Stimulated activated CD4-positive, alpha-beta T cell treated with anti-CD3 and anti-CD28 coated beads, Interleukin-4, amount 100 ng/mL, for 4 hours (primary cell): ENCODE measurements around the gene OR1L1.

Experiments used
- DNase-seq, 2 experiments: peaks; one replicate each; pipeline ENCODE4 v3.0.0-alpha.2; 2020

OR1L1 gene

DNA sequence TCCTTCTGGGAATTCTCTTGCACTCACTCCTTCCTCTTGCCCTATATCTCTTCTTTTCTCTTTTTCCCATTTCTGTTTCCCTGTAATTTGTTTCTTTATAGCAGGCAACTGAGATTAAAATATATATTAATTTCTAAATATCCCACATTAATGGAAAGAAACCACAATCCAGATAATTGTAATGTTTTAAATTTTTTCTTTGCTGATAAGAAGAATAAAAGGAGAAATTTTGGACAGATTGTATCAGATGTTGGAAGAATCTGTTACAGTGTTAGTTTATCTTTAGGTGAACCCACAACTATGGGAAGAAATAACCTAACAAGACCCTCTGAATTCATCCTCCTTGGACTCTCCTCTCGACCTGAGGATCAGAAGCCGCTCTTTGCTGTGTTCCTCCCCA is at the start of gene OR1L1:
OR1L1 (plus strand) TSS at position 301 of the 400 bp plus-strand sequence; CDS start at position 301, 0 bp downstream.
- DNase-seq, result no peak

GRCh38 chr9:122614362-122614761 is 47.2 kb upstream of the OR1L1 start, which contains the start of gene OR1Q1:
Gene OR1Q1 (plus strand): TSS chr9:122614738. CDS start chr9:122614738, 0 bp downstream.
- no peak for DNase-seq

DNA sequence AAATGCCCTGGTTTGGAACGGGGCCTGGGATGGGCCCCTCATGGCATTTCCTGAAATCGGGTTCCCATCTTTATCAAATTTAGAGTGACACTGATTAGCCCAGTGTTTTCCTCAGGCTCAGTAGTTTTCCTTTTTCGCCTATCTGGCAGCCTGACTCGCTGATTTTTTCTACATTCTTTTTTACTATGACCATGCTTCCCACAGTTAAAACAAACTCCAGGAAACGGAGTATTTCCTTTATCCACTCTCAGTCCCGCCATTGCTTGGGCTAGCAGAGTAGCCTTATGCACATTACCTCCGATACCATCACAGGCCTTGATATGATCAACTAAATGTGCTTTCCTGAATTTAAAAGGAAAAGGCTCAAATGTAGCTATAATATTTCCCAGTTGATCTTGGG is 41.5 kb upstream of the OR1L1 start:
- DNase-seq, result no peak

GRCh38 chr9:122642226-122642625 is 19.3 kb upstream of the OR1L1 start:
- DNase-seq, result no peak

DNA sequence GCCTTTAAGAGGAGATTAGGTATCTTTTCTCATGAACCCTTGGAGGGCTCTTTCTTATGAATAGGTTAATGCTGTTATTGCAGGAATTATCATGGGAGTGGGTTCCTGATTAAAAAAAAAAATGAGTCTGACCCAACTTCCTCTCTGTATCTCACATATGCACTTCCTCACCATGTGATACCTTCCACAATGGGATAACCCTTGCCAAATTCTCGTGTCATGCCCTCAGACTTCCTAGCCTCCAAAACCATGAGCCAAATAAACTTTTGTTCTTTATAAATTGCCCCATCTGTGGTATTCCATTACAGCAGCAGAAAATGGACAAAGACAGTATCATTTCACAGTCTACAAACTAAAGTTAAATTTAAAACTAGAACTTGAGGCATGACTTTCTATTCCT is 5.1 kb upstream of the OR1L1 start:
- no peak for DNase-seq

DNA sequence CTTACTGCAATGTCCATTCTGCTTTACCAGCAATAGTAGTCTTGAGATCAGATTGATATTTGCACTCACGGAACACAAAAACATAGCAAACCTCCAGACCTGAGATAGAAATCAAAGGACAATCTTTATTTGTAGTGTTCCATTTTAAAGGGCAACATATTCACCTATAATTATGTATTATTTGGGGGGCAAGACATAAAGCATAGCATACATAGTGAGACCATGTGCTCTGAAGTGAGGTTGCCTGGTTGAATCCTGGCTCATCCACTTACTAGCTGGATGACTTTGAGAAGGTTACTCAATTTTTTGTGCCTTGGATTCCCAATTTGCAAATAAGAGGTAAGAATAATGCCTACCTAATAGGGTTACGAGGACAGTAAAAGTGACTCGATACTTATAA is 4.0 kb upstream of the OR1L1 start, which contains the start of gene OR1B1:
OR1B1 (minus strand) TSS at position 101 of the 400 bp plus-strand sequence.
- DNase-seq, result no peak

DNA sequence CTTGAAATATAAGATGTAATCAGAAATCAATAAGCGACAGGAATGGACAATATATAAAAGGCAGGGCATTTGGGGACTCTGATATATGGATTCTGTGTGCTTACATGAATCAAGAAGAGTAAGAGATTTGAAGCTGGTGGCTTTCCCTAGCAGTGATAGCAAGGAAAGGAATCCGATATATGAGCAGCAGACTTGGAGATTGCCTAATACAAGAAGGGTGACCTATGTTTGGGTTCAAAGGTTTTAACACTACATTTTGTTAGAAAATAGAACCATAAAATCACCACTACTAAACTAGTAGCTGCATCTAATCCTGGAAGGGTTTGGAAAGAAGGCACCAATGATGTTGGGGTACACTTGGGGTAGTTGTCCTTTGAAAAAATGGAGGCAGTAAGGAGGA is 11.0 kb downstream of the OR1L1 start:
- DNase-seq, result no peak

GRCh38 chr9:122684851-122685250 is 23.3 kb downstream of the OR1L1 start:
- no peak for DNase-seq

- DNase-seq, result no peak
Measured at GRCh38 chr9:122695696-122696095, 34.2 kb downstream of the OR1L1 start.
